Panc1 (cell line): Measurements from ENCODE around the gene OR2T34.

Experiments used
- CTCF ChIP-seq: fragments of 450-650 bp; IDR thresholded peaks from 2 replicates; pipeline ENCODE4 v1.5.1; 2017; ENCODE audit warnings: mild to moderate bottlenecking
- POLR2AphosphoS5 ChIP-seq: IDR thresholded peaks from 2 replicates; pipeline ENCODE4 v1.6.1; 2012; ENCODE audit warnings: mild to moderate bottlenecking, low read depth, low read length, moderate library complexity
- SIN3A ChIP-seq: IDR thresholded peaks from 2 replicates; pipeline ENCODE4 v1.6.1; 2012; ENCODE audit warnings: low read depth, mild to moderate bottlenecking, low read length, moderate library complexity, borderline replicate concordance; ENCODE audit not compliant: insufficient read depth

GRCh38 chr1:248621770-248622169 is 47.2 kb upstream of the OR2T34 start:
- TF ChIP-seq CTCF (no peak), SIN3A (no peak), POLR2AphosphoS5 (no peak)
